GM18519 (cell line): ENCODE data around the gene KLHL11.
"Not testable (repeated sequence)": the region's sequence is repeated elsewhere in the genome, so short reads cannot be mapped to it uniquely, and the experiment has no call there.

Source experiments
- ATAC-seq: cut with Tn5 transposase; IDR thresholded peaks from one replicate; pipeline ENCODE4 v1.9.1; 2021; ENCODE audit warnings: mild to moderate bottlenecking, moderate library complexity; ENCODE audit not compliant: unreplicated experiment, low FRiP score

KLHL11 gene

DNA sequence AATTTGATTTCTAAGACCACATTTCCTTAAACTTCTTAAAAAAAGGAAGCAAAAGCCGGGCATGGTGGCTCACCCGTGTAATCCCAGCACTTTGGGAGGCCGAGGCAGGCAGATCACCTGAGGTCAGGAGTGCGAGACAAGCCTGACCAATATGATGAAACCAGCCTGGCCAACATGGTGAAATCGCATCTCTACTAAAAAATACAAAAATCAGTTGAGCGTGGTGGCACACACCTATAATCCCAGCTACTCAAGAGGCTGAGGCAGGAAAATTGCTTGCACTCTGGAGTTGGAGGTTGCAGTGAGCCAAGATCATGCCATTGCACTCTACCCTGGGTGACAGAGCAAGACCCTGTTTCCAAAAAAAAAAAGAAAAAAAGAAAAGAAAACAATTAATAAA lies 24.4 kb downstream of the KLHL11 start:
- ATAC-seq: not testable (repeated sequence)

DNA sequence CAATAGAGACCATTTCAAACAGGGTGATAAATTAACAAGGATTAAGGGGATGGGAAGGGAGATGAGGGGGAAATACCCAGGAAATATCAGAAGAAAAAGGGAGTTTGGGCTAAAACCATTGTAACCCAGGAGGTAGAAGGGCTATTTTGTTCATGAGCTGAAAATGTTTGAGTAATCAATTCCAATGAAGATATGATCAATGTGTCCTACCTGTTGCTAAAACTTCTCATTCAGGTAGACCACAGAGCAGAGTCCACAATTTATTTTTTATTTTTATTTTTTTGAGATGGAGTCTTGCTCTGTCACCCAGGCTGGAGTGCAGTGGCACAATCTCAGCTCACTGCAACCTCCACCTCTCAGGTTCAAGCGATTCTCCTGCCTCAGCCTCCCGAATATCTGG lies 25.8 kb downstream of the KLHL11 start:
- ATAC-seq: not testable (repeated sequence)

DNA sequence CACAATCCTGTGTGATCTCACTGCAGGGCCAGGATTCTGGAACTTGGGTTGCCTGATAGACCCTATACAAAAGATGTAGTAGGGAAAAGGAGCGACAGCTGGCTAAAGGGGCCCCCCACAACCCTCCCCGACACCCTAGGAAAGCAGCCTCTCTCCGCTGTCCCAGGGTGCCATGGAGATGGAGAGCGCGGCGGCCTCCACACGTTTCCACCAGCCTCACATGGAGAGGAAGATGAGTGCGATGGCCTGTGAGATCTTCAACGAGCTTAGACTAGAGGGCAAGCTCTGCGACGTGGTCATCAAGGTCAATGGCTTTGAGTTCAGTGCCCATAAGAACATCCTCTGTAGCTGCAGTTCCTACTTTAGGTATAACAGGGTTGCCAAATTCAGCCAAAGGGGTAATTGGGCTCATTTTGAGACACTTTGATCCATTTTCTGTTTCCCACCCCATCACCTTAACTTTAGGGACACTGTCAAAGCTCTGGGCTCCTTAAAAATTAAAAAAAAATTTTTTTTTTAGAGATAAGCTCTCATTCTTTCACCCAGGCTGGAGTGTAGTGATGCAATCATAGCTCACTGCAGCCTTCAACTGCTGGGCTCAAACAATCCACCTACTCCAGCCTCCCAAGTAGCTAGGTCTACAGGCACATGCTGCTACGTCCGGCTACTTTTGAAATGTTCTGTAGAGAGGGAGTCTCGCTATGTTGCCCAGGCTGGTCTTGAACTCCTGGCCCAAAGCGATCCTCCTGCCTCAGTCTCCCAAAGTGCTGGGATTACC lies 27.3 kb downstream of the KLHL11 start, which contains the start of gene KLHL10:
KLHL10 (plus strand) TSS at position 65 of the 778 bp plus-strand sequence; CDS start at position 173, 108 bp downstream.
- no peak for ATAC-seq

DNA sequence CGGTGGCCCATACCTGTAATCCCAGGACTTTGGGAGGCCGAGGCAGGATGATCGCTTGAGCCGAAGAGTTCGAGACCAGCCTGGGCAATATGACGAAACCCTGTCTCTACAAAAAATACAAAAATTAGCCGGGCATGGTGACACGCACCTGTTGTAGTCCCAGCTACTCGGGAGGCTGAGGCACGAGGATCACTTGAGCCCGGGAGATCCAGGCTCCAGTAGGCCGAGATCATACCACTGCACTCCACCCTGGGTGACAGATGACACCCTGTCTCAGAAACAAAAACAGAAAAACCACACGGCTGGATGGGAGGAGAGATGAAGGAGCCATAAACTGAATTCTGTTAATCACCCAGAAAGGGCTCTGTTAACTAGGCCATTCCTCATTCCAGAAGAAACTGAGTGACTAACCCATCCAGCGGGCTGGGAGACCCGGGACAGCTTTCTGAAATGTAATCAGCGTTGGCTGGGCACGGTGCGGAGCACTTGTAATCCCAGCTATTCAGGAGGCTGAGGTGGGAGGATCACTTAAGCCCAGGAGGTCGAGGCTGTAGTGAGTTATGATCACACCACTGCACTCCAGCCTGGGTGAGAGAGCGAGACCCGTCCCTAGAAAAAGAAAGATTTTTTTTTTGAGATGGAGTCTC lies 28.6 kb downstream of the KLHL11 start:
- no peak for ATAC-seq

DNA sequence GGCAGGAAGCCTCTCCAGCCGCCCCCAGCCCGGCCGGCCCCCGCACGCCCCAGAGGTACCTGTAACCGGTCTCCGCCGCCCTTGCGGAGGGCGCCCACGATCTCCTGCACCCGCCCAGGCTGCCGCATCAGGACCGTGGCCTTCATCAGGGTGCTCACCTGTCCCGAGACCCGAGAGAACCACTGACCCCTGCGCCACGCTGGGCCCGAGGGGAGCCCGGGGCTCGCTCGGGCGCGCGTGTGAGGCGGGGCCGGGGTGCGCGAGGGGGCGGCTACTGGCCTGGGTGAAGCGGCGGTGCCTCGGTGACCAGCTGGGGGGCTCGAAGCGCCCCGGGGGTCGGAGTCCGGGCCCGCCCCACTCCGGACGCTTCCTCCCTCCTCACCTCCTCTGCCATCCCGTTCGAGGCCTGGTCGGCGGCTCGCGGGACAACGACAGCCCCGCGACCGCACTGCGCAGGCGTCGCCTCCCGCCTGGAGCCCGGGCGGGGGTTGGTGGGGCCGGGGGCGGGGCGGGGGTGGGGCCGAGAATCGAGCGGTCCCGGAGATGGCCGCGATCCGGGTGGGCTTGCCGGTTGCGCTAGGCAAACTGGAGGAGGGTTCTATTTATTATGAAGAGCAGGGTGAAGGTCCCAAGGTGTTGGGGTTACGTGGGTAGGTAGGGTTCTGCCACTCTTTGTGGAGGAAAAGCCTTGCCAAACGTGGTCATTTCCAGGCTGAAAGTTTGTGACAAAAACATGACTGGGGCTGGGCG lies 29.2 kb downstream of the KLHL11 start, which contains the start of gene NT5C3B:
NT5C3B (minus strand) TSS at position 433 of the 750 bp plus-strand sequence; CDS start at position 394, 39 bp downstream.
- ATAC-seq: no peak

DNA sequence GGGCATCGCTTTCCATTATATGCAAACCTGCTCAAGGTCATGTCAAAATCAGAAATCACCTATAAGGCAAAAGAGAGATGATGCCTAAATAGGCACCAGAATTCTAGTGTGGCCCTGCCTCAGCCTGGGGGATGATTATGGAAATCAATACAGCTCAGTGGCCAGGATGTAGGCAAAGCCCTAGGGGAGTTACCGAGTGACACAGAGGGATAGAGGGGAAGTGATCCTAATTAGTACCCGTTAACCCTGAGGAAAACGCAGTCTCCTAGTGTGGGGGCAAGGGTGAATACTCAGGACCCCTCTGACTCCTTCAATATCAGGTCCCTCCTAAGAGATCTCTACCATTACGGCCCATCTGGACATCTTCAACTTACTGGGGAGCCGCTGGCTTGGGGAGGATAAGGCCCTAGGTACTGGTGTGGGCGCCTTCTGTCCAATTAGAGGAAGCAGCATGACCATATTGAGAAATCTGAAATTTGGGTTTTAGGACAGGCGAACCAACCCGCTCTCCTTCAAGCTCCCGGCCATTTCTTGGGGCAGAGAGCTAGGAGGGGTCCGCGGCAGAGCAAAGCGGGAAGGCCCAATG lies 29.9 kb downstream of the KLHL11 start:
- ATAC-seq: no peak

DNA sequence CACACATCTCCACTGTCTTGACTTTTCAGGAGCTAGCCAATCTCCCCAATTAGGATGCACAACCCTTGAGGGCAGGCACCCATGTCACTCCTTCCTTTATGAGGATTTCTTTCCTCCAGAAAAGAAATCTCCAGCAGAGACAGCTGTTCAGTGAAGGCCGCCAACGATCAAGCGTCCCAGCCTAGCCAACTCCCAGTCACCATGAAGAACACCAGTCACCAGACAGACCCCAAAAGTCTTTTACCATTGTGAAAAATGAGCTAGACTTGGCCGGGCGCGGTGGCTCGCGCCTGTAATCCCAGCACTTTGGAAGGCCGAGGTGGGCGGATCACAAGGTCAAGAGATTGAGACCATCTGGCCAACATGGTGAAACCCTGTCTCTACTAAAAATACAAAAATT lies 35.3 kb downstream of the KLHL11 start:
- not testable (repeated sequence) for ATAC-seq

DNA sequence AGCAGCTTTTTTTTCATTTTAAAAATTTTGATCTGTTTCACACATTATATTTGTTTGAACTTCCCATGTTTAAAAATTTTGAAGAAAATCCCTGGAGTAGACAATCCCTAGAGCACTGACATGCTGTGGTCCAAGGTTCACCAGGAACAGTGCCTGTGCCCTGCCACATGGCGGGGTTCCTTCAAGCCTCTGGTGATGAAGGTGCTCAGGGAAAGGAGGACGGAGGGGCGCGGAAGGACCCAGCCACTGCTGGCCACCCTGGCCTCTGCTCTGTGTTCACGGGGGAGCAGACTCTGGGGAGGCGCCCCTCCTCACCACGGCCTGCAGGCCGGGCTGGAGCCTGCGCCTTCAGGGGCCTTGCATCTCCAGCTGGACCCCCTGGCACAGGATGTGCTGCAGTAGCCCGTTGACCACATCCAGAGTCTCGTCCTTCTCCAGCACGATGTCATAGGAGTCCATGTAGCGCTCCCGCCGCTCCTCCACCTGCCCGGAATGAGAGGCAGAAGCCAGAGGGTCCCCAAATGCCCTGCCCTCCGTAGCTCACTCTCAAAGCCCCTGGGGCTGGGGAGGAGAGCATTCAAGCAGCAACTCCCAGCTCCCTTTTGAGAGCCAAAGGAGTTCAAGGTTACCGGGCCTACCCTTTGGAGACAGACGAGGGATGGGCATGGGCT lies 39.9 kb downstream of the KLHL11 start:
- ATAC-seq: no peak

DNA sequence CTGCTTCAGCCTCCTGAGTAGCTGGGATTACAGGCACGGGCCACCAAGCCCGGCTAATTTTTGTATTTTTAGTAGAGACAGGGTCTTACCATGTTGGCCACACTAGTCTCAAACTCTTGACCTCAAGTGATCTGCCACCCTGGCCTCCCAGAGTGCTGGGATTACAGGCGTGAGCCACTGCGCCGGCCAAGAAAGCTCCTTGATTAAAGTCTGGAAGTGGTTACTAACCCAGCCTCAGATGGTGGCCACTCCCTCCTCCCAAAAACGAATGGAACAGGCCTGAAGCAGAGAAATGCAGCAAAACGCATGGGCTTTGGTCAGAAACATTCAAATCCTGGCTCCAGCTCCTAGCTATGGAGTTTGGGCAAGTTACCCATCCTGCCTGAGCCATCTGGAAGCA lies 41.1 kb downstream of the KLHL11 start:
- no peak for ATAC-seq

DNA sequence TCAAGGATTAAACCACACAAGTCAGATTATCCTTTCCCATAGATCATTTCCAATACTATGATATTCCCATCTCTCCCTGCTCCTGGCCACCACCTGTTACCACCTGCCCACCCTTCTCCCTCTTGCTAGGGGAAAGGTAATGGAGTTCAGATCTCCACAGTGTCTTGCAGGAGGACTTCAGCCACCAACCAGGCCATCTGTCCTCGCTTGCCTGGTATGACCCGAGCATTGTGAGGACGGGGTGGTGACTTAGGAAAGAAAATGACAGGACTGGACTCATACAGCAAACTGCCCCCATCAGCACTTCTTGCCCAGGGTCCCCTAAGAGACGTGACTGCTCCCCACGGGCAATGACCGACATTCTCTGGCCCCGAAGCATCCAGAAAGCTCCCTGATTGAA lies 41.6 kb downstream of the KLHL11 start:
- no peak for ATAC-seq

DNA sequence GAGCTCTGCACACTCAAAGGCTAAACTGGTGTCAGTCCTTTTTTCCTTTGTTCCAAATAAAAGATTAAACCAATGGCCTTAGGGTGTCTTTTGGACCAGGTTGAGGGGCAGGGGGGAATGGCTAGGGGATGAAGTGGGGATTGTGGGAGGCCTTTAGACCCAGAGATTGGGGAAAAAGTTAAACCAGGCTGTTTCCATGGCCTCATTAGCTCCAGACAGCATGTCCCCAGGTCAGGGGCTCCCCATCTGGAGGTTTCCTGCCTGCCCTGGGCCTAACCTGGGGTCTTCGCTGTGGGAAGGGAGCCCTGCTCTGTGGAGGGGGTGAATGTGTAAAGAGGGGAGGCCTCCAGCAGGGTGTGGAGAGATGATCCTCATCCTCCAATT lies 42.1 kb downstream of the KLHL11 start:
- no peak for ATAC-seq

DNA sequence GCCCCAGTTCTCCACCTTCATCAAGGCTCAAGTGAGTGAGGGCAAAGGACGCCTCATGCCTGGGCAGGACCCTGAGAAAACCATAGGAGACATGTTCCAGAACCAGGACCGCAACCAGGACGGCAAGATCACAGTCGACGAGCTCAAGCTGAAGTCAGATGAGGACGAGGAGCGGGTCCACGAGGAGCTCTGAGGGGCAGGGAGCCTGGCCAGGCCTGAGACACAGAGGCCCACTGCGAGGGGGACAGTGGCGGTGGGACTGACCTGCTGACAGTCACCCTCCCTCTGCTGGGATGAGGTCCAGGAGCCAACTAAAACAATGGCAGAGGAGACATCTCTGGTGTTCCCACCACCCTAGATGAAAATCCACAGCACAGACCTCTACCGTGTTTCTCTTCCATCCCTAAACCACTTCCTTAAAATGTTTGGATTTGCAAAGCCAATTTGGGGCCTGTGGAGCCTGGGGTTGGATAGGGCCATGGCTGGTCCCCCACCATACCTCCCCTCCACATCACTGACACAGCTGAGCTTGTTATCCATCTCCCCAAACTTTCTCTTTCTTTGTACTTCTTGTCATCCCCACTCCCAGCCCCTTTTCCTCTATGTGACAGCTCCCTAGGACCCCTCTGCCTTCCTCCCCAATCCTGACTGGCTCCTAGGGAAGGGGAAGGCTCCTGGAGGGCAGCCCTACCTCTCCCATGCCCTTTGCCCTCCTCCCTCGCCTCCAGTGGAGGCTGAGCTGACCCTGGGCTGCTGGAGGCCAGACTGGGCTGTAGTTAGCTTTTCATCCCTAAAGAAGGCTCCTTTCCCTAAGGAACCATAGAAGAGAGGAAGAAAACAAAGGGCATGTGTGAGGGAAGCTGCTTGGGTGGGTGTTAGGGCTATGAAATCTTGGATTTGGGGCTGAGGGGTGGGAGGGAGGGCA lies 42.7 kb downstream of the KLHL11 start:
- no peak for ATAC-seq

DNA sequence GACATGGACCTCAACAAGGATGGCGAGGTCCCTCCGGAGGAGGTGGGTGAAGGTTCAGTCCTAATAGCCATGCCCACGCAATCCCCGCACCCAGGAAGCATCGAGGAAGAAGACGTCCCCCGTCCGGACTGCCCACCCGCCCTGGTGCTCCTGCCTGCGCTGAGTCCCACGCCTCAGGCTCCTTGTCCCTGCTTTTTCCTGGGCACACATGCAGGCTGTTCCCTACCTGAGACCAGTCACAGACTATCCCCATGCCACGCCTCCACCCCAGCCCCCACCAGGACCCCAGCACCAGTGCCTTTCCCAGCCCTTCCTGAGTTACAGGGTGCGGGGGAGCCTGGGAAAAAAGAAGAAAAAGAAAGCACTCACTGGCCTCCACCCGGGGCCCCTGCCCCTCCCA lies 43.4 kb downstream of the KLHL11 start:
- no peak for ATAC-seq

DNA sequence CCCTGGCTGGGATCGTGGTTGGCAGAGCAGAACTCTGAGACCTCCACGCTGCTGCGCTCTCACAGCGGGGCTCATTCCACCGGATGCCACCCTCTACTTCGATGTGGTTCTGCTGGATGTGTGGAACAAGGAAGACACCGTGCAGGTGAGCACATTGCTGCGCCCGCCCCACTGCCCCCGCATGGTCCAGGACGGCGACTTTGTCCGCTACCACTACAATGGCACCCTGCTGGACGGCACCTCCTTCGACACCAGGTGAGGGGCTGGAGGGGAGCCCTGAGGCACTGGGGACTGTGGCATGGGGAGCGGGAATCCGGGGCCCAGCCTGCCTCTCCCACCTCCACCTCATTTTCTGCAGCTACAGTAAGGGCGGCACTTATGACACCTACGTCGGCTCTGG lies 47.2 kb downstream of the KLHL11 start:
- ATAC-seq: no peak

DNA sequence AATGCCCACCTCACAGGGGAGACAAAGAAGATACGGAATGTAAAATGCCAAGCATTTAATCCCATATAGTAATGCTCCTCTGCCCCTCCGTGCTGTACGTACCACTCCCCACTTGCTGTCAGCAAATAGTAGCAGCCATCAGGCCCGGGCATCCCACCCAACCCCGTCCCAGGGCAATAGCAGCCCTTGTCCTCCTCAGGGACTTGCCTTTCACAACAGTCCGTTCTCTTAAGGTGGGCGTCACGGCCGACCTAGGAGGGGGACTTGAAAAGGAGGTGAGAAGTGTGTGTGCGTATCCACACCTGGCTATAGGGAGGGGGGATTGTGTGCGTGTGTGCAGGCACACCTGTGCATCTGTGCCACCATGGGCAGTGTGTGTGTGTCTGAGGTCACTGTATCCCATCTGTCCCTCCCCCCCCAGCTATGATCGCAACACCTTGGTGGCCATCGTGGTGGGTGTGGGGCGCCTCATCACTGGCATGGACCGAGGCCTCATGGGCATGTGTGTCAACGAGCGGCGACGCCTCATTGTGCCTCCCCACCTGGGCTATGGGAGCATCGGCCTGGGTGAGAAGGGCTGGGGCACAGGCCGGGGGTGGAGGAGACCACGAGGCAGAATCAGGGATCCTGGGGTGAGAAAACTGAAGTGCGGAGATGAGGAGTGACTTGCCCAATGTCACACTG lies 48.4 kb downstream of the KLHL11 start:
- ATAC-seq: no peak

DNA sequence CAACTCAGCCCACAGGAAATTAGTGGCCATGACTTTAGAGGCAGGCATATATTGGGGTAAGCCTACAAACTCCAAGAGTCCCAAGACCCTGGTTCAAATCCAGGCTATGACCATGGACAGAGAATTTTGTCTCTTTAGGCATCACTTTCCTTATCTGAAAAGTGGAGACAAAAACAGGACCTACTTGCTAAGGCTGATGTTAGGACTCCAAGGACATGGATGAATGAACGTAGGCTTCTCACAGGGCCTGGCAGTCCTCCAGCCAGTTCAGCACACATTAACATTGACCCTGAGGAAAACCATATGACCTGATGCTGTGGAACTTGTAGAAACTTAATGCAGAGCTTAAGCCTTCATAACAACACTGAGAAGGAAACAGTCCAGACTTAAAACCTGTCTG lies 51.0 kb downstream of the KLHL11 start:
- no peak for ATAC-seq

DNA sequence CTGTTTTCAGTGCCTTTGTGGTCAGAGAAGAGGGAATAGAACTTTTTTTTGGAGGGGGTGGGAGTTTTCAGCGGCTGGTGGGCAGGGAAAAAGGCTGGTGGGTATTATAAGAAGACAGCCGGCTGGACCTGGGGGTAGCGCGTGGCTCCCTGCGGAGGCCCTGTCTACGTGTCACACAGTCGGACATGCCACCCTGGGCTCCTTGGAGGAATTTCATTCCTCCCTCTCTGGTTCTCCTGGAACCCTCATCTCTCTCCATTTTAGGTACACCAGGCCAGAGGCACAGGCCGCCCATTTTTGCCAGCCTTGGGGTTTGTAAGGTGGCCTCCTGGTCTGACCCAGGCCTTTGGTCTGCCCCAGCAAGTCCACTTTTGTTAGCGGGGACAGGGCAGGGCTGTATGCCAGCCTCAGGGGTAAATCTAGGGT lies 51.5 kb downstream of the KLHL11 start:
- ATAC-seq: no peak

DNA sequence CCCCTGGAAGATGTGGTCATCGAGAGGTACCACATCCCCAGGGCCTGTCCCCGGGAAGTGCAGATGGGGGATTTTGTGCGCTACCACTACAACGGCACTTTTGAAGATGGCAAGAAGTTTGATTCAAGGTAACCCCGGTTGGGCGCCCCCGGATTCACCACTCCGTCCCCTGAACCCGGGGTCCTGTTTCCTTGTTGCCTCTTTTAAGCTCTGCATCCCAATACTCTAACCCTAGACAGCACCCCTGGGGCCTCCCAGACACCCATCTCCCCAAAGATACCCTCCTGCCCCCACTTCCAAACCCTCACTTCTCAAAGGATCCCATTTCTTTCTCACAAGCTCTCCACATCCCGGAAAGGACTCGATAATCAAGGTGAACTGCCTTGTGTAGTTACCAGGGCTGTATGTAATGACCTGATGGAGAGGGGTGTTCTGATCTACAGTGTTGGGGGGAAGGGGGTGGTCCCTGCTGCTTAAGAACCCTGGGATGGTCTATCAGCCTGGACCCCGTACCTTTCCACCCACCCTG lies 52.0 kb downstream of the KLHL11 start:
- no peak for ATAC-seq
